Activated CD8-positive, alpha-beta memory T cell treated with anti-CD3 and anti-CD28 coated beads, Interleukin-2, amount 50 U/mL, for 1 hour (primary cell): Measurements from ENCODE around the gene GALR2.

Experiments
- DNase-seq: peaks from one replicate; pipeline ENCODE4 v3.0.0-alpha.2; 2020; ENCODE audit errors: extremely low read depth

GALR2 gene

DNA sequence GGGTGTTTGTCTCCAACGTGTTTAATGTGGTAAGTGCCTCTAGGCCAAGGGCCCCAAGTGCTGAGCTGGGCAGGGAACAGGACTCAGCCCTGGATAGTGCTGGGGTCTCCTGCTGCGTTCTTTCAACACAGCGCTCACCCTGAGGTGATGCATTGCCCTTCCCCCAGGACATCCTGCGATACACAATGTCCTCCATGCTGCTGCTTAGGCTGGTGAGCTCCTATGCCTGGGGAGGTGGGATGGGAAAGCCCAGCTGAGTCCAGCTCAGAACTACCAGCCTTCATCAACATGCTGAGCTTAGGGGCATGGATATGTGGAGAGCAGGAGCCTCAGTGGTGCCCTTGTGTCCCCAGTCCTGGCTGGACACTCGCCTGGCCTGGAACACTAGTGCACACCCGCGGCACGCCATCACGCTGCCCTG is 5.0 kb downstream of the GALR2 start:
- no peak for DNase-seq

DNA sequence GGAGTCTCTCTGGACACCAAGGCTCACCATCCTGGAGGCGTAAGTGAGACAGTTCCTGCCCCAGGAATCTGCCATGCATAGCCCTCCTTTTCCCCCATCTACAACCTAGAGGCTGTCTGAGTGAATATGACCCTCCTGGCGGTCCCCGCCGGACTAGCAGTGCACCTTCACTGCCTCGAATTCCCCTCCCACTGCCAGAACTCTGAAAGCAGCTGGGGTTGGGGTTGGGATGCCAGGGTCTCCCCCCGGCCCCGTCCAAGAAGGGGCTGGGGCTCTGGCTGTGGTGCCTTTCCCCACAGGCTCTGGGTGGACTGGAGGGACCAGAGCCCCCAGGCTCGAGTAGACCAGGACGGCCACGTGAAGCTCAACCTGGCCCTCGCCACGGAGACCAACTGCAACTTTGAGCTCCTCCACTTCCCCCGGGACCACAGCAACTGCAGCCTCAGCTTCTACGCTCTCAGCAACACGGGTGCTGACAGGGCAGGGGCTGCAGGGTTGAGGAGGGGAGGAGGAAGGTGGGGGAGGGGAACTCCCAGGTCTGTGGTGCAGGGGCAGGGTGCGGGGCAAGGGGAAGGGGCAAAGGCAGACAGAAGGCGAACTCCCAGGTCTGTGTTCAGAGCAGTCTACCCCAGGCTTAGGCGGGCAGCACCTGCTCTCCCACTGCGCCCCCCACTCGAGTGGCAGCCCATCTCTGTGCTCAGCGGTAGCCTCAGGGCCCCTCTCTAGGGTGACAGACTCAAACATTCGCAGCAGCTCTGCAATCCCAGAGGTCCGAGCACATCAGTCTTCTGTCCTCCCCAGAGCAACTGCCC is 5.6 kb downstream of the GALR2 start:
- no peak for DNase-seq

DNA sequence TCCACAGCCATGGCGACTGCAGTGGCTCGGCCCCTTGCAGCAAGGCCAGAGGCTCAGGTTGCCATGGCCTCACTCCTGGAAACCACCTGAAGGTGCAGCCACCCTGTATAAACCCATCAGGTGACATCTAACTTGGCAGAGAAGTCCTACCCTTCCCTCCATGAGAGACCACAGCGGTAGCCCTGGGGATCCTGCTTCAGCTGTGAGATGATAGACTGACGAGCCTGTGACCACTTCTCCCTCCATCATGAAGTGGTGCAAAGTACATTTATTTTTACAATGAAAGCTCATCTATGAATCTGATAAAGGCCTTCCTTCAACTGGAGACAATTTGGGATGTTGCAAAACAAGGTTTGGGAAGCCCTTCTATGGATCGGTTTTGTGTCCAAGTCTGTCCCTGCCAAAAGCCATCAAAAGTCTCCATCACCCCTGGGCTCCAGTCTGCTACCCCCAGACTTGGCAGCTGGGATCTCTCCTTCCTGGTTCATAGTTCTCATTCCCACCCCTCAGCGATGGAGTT is 6.2 kb downstream of the GALR2 start:
- DNase-seq = no peak

DNA sequence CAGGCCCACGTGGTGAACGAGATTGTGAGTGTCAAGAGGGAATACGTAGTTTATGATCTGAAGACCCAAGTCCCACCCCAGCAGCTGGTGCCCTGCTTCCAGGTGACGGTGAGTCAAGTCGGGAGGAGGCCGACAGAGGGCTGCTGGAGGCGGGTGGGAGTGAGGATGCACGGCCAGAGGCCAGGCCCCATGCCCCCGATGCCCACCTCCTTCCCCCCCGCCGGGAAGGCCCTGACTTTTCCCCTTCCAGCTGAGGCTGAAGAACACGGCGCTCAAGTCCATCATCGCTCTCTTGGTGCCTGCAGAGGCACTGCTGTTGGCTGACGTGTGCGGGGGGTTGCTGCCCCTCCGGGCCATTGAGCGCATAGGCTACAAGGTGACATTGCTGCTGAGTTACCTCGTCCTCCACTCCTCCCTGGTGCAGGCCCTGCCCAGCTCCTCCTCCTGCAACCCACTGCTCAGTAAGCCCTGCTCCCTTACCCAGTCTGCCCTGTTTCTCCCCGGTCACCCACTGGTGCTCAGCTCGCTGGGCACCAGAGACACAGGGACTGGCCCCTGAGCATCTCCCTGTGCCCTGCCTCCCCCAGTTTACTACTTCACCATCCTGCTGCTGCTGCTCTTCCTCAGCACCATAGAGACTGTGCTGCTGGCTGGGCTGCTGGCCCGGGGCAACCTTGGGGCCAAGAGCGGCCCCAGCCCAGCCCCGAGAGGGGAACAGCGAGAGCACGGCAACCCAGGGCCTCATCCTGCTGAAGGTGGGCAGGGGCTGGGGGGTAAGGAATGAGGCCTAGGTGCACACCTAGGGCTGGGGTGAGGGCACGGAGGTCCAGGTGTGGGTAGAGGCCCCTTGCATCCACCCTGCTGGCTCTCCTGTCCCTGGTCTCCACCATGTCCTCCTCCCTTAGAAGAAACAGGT is 7.0 kb downstream of the GALR2 start:
- DNase-seq = no peak

DNA sequence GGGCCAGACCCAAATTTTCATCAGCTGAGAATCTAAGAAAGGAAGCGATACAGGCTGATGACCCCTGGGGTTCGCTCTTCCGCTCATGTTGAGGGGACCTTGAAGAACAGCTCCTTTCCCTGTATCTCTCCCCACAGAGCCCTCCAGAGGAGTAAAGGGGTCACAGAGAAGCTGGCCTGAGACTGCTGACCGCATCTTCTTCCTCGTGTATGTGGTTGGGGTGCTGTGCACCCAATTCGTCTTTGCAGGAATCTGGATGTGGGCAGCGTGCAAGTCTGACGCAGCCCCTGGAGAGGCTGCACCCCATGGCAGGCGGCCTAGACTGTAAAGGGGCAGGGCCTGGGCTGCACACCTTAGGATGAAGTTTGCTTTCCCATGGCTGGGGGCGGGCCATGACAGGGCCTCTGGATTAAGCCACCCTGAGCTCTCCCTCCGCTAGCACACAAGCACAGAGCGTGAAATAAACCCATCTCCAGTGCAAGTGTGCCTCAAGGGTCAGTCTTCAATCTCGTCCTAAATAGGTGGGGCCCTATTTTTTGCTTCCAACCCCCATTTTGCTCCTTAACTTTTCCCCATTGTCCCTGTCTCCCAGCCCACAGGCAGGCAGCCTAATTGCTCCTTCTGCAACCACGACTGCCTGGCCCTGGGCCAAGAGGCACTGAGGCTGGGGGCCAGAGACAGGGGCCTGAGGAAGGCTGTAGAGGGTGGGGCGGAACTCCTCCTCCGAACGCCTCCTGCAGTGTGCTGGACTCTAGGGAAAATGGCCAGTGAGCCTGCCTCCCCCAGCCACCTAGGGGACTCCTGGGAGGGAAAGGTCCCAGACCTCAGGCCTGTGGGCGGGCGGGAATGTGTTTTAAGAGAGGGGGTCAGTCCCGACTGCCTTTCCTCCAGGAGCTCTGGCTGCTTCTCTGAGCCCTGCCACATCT is 8.0 kb downstream of the GALR2 start:
- DNase-seq = no peak

DNA sequence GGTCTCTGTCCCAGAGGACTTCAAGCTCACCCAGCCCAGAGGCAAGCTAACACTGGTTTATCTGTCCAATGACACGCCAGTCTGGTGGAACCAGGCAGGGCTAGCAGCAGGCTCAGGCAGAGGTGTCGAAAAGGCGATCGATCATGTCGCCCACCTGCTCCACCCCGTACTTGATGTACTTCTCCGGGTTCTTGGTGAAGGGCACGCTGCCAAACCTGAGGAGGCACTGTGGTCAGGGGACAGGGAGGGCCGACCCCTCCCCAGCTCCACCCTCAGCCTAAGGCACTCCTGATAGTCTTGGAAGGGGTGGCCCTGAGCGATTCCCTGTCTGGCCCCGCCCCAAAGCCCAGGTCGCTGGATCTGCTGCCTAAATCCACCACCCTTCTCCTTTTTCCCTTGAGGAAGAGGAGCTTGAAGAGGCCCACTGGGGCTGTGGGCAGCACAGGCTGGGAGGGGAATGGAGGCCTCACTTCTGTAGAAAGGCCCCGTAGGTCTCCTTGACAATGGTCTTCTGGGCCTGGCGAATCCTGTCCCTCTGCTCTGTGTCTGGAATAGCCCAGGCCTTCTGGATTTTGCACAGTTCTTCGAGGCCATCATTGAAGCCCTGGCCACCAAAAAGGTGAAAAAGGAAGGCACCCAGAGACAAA is 9.1 kb downstream of the GALR2 start:
- no peak for DNase-seq

DNA sequence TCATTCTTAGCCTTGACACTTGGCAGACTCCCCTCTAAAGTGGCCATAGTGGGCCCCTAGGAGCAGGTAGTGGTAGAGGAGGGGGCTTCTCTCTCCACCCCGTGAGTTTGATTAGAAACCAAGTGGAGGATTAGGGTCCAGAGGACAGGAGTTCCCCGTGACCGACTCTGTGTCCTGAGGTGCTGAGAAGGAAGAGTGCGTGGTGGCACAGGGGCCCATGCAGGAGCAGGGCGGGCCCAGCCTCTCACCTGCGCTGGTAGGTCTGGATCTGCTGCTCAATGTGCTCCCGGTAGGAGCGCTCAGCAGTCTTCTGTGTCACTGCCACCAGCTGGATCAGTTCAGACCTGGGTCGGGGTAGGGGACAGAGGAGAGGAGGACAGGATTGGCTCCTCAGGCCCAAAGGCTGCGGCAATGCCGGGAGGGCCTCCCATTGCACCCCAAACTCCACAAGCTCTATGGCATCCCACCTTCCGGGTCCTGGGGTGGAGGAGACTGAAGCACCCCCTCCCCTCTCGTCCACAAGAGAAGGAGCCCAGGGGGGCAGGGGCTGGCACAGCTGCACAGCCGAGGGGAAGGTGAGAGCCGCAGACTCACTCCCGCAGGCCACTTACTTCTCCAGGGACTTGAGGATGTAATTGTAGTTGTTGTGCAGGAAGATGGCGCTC is 10.6 kb downstream of the GALR2 start:
- DNase-seq = no peak

DNA sequence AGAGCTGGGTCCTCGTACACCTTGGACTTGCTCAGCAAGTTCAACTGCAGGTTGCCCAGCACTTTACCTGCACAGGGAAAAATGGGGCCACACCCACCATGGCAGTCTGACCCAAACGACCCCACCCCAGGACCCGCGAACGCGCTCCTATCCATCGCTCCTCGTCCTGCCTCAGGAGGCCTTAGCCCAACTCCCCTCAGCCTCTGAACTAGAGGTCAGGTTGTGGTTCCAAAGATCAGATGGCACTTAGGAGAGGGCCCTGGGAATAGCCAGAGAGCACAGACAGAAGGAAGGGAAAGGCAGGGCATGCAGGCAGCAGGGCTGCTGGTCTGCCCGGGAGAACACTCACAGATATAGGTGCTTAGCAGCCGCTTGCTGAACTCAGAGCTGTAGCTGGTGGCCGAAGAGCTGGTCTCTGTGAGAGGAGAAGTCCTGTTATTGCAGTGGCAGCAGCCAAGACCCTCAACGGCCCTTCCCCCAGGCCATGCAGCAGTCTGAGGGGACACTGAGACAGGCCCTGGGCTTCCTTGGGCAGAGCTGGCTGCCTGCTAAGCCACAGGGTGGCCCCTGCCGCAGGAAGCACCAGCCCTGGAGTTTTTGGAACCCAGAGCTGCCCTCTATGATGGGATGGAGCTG is 11.3 kb downstream of the GALR2 start:
- no peak for DNase-seq

DNA sequence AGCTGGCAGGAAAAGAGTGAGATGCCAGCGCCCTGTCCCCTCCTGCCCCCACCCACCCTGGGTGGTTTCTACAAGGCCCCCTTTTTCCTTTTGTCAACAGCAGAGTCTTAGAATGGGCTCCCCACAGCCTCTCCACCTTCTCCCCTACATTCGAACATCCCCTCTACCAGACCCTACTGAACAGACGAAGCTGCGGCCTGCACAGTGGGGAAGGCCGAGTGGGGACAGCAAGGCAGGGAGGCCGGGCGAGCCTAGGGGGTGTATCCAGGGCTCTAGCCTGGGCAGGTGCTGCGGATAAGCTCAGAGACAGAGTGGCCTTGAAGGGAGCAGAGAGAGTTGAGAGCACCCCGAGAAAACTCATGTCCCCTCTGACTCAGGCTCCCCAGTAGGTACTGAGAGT is 11.8 kb downstream of the GALR2 start:
- DNase-seq = no peak

DNA sequence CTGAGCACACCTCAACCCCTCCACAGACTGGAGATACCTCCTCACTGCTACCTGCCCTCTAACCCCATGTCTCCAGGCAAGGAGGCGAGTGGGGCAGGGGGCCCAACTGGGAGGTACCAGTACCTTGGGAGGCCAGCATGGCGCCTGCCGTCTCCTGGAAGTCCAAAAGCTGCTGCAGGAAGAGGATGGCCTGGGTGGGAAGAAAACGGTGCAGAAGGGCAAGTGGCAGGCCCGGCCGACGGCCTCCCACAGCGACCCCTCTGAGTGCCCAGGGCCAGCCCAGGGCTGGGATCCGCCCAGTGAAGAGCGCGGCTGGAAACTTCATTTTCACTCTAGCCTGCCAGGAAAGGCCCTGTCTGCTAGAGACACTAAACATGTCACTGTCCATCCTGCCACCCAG is 12.9 kb downstream of the GALR2 start:
- no peak for DNase-seq

DNA sequence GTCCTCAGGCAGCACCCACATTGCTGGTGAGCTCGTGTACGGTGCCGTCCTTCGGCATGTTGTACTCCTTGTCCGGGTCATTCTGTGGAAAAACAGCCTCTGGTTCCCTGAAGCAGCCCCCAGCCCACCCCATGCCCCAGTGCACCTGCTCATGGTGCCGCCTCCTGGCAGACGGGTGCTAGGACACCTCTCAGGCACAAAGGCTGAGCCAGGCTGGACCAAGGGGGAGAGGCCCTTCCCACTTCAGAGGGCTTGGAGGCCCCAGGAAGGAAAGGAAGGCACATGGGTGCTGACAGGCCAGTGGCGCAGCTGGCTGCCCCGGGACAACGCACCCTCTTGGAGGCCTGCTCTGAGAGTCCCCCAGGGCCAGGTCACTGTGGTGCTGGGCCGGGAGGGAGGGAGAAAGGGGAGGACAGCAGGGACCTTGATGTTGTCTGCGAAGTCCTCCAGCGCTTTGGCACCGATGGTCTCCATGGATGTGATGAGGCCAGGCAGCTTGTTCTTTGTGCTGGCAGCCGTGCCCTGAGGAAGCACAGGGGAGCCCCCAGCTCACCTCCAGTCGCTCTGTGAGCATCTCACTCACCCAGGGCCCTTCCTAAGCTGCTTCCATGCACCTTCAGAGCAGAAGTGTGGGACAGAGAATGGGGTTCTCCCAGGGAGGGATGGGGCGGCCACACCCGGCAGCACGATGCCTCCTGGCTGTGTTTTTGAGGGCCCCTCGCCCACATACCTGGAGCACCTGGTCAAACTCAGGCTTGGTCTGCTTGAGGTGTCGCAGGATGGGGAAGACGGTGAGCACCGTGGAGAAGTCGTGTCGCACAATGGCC is 13.7 kb downstream of the GALR2 start:
- no peak for DNase-seq

DNA sequence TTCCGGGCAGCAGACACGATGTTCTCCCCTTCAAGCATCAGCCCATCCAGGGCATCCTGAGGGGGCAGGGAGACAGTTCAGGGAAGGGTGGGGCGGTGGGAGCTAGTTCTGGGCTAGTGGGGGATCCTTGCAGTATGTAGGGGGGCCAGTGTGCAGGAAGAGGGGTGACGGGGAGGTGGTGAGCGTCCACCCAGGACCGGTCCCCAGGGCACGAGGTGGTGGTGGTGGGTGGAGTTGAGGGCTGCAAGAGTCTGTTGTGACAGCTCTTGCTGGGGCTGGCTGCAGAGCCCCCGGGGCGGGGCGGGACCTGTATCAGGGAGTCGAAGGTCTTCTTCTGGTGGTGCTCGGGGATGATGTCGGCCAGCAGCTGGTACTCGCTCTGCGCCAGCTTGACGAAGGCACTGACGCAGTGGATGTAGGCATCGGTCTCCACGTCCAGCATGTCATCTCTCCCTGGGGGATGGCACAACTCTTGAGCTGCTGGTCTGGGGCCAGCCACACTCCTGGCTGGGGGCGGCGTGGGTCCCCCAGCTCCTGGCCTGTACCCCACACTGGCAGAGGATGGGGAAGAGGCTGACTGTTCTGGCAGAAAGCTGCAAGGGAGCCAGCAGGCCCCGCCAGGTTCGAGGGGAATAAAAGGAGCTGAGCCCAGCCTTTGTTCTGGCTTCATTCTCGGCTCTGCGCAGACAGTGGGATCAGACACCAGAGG is 14.4 kb downstream of the GALR2 start:
- no peak for DNase-seq

DNA sequence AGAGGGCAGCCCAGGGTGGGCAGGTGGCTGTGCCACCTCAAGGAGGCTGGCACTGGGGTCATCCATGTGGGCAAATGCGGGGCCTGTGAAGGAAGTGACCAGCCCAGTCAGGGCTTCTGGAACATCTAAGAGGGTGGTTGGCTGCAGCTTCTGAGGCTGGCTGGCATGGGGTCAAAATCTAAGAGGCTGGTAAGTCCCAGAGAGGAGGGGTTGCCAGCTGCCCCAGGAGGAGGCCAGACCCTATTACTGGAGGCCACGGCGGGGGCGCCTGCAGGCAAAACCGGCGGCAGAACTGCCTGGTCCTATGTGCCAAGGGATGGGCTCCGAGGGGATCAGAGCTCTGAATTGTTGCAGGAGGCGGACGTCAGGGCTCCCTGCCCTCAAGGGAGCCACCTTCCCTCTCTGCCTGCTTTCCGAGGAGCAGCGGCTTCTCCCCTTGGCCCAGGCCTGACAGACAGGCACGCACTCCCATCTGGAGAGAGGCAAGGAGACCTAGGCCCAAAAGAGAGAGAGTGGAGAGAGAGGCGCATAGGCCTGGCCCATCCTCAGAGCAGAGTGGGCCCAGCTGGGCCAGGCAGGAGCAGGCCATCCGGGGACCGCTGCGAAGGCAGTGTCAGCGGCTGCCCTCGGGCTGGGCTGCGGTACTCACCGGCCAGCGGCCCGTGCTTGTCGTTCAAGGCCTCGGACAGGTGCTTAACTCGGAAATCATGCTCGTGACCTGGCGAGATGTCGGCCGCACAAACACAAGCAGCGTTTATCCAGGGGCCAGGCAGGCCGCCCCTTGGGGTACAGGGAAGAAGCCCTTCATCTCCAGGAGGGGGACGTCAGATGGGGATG is 15.3 kb downstream of the GALR2 start:
- DNase-seq = no peak

DNA sequence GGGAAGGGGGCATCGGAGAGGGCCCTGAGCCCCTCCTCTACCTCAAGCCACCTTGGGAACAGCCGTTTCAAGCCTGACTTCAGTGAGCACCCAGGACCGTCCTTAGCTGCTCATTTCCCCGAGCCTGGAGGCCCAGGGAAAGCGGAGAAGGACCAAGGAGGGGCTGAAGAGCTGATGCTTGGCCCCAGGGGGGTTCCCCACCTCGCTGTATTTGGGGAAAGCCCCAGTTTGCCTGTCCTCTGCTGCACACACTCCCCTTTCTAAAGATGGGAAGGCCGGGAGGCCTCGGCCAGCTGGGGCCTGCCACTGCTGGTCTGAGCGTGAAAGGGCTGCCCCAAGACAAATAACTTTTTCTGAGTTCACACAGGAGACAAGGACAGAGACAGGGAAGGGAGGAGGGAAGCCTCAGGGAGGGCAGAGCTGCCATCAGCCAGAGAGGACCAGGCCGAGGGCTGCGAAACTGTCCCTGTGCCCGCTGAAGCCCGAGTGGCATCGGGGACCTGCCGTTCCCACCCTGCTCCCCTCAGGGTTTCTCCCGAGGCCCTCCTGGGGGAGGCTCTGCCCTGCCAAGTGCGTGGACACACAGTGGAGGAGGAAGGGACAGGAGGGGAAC is 16.0 kb downstream of the GALR2 start:
- DNase-seq = no peak

DNA sequence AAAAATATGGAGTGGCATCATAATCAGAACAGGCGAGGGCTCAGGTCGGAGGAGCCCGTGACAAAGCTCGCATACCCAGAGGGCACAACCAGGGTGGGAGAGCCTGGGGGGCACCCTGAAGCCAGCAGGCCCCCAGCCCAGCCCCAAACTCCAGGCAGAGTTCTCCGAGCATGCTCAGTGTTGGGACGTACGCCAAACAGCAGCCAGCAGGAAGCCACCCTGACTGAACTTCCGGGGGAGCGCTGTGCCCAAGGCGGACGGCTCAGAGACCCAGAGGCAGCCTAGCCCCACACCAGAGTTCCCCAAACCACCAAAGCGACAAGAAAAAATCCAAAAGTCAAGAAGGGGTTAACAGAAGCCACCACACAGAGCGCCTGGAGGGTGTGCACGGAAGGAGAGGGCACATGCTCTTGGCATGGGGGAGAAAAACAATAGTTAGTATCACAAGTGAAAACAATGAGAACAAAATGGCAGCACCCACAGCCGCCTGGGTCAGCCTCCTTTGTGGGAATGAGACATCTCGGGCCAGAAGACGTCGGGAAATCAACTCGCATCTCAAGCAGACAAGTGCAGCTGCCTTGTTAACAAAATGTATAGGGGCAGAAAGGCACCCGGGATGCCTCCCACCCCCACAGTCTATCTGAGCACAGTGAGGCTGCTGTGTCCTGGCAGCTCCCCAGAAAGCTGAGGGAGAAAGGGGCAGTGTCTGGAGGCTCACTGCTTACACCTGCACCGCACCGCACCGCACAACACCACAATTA is 17.1 kb downstream of the GALR2 start:
- no peak for DNase-seq
